Bronchial epithelial cell (primary cell): ENCODE data around the gene CXCR4. TPM values are rescaled to one million over a fixed set of nuclear protein-coding genes. Genes with fewer than 3 reads are reported as not detected.

ENCODE experiments used
- DNase-seq: peaks from one replicate; pipeline ENCODE4 v3.0.0-alpha.2; 2010; ENCODE audit warnings: low read depth
- FAIRE-seq: peaks from 2 replicates; lab custom pipeline; 2011; peaks lifted over from hg19 to GRCh38; lab: Jason Lieb, UNC
- H3K27me3 ChIP-seq: 2 replicates; pipeline ENCODE4 v1.5.1; 2011; ENCODE audit warnings: low read length; ENCODE audit not compliant: control insufficient read depth, insufficient read depth
- H3K36me3 ChIP-seq: 2 replicates; pipeline ENCODE4 v1.5.1; 2011; ENCODE audit warnings: low read length; ENCODE audit not compliant: control insufficient read depth, insufficient read depth
- H3K4me3 ChIP-seq: 2 replicates; pipeline ENCODE4 v1.5.1; 2011; ENCODE audit warnings: mild to moderate bottlenecking, low read depth, low read length, control low read depth
- total RNA-seq: library from RNA; depleted of rRNA; stranded (reverse); fragments of >200 nt; gene quantifications from 2 replicates; pipeline ENCODE4 v1.2.1, GENCODE V29; 2014
- TF ChIP-seq, protein P1 (sequence below): IDR thresholded peaks from 2 replicates; pipeline ENCODE4 v1.5.1; 2011; ENCODE audit warnings: mild to moderate bottlenecking, moderate library complexity, low read length, control low read depth, inconsistent platforms; ENCODE audit not compliant: insufficient read depth, severe bottlenecking

CXCR4 gene
- total RNA-seq, 1 donor from 2014 or later = under 0.01 TPM

DNA sequence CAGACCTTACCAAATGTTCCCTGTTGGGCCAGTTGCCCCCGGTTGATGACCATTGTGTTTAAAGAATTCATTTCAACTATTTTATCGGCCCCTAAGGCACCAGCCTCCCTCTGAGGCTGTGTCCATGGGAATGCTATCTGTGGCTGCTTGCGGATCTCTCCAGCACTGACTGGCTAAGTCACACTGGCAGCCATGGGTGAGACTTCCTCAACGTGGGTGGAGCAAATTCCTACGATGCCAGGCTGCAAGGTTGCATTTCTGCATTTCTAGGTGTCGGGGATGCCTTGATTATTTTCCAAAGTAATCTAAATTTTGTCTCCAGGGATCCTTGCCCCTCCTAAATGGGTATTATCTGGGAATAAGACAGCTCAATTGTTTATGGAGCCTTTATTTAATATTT, 6.2 kb downstream of the CXCR4 start:
- TF ChIP-seq, protein P1, sequence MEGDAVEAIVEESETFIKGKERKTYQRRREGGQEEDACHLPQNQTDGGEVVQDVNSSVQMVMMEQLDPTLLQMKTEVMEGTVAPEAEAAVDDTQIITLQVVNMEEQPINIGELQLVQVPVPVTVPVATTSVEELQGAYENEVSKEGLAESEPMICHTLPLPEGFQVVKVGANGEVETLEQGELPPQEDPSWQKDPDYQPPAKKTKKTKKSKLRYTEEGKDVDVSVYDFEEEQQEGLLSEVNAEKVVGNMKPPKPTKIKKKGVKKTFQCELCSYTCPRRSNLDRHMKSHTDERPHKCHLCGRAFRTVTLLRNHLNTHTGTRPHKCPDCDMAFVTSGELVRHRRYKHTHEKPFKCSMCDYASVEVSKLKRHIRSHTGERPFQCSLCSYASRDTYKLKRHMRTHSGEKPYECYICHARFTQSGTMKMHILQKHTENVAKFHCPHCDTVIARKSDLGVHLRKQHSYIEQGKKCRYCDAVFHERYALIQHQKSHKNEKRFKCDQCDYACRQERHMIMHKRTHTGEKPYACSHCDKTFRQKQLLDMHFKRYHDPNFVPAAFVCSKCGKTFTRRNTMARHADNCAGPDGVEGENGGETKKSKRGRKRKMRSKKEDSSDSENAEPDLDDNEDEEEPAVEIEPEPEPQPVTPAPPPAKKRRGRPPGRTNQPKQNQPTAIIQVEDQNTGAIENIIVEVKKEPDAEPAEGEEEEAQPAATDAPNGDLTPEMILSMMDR = no peak
- H3K36me3 ChIP-seq = no peaks in the 10 kb centered on the region
- no peak for FAIRE-seq
- no peak for DNase-seq
- peaks cover 16% of the 10 kb centered on the region for H3K27me3 ChIP-seq
- no peak overlapping the region for H3K4me3 ChIP-seq

DNA sequence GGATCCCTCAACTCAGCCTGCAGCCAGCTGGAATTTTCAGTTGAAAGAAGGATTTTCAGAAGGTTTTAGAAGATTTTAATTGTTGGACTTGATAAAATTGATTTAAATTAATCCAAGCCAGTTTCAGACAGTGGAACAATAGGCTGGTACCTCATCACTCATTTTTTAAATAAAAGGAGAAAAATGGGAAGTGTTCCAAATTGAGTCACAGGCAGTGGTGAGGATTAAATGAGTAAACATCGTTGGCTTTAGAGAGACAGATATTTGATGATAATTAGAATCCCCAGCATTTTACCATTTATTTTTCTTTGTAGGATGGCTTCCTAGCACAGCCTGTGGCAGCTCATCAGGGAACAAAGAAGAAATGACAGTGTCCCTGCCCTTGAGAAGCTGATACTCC, 7.4 kb downstream of the CXCR4 start:
- no peaks in the 10 kb centered on the region for H3K36me3 ChIP-seq
- TF ChIP-seq, protein P1 = no peak
- no peak for DNase-seq
- H3K27me3 ChIP-seq = peaks cover 13% of the 10 kb centered on the region
- no peak overlapping the region for H3K4me3 ChIP-seq
- no peak for FAIRE-seq

DNA sequence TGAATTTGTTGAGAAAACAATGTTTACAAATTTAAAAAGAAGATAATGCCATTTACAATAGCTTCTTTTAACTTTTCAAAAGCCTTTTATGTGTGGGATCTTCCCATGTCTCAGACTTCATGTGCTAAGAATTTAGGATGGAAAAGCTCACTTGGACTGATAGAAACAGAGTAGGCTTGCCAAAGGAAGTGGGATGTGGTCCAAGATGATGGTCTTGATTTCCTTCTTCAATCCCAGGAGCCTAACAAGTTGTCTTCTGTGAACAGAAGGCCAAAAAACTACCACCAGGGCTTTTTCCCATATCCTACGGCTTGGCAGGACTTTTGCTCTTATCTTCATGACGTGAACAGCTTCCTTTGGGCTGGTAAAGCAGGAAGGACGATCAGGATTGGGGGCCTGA, 9.5 kb downstream of the CXCR4 start:
- TF ChIP-seq, protein P1 = no peak
- Histone ChIP-seq H3K4me3 (no peak overlapping the region), H3K27me3 (no peaks in the 10 kb centered on the region), H3K36me3 (no peaks in the 10 kb centered on the region)
- FAIRE-seq (no peak), DNase-seq (no peak)

DNA sequence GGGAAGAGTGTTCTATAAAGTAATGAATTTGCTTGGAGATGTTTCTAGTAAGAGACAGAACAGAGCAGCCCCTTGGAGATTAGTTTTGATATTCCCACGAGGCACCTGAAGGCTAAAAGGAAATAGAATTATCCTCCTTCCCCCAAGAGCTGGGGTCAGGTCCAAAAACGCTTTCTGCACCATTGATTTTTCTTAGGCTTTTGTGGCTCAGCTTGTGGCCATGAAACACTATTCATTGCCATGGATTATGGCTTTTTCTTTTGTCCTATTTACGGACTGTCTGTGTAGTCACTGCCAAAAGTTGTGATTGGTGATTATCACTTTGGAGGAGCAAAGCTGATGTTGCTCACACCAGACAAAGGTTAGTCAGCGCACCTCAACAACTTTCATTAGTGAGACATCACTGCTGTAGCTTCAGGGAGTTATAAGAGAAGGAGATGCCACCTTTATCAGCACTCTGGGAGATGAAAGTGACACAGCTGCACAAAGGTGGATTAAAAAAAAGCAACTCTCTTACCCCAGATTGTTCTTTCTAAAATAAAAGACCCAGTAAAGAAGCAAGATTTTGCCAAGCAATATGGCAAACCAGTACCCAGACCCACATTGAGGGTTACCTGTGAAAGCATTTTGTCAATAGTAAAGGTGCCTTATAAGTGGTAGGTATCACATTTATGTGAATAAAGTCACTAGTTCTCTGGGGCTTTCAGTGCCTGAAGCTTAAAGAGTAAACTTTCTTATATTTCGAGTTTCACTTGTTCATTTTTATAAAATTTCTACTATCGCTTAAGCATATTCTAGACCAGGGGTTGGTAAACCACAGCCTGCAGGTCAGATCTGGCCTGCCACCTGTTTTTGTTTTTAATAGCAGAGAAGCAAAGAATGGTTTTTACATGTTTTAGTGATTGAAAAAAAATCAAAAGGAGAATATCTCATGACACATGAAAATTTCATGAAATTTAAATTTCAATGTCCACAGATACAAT, 10.6 kb downstream of the CXCR4 start:
- TF ChIP-seq, protein P1 = no peak
- no peak for FAIRE-seq
- Histone ChIP-seq H3K27me3 (no peaks in the 10 kb centered on the region), H3K4me3 (no peak overlapping the region), H3K36me3 (no peaks in the 10 kb centered on the region)
- no peak for DNase-seq

DNA sequence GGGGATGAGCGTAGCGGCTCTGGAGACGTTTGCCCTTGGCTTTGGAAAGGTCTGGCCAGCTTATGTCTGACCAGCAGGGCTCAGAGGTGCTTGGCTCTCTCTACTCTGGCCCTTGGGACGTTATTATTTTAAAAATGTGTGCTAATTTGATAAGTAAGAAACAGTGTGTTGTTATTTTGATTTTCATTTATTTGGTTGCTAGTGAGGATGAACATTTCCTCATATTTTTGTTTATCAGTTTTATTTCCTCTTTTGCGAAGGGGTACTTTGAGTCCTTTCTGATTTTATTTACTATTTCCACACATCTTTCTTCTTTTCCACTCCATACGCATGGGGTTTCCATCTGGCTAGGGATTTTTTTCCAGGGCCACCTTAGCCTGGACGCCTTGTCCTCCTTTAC, 11.4 kb downstream of the CXCR4 start:
- Histone ChIP-seq H3K27me3 (no peaks in the 10 kb centered on the region), H3K36me3 (no peaks in the 10 kb centered on the region), H3K4me3 (no peak overlapping the region)
- DNase-seq (no peak), FAIRE-seq (no peak)
- TF ChIP-seq, protein P1 = no peak
